Neural progenitor cell (in vitro differentiated cells): ENCODE measurements around the gene OSTN. TPM values are rescaled to one million over a fixed set of nuclear protein-coding genes. Genes with fewer than 3 reads are reported as not detected.

ENCODE experiments used
- DNase-seq: peaks from one replicate; pipeline ENCODE4 v3.0.0-alpha.2; 2016; ENCODE audit warnings: low spot score
- H2AFZ ChIP-seq: fragments of 200-600 bp; sonication (generic); replicated peaks from 2 replicates; pipeline ENCODE4 v1.6.1; 2016; ENCODE audit warnings: antibody characterized with exemption
- H3F3A ChIP-seq: fragments of 200-600 bp; sonication (generic); 2 replicates; pipeline ENCODE4 v1.6.1; 2016; ENCODE audit warnings: antibody characterized with exemption, low read depth
- H3K27ac ChIP-seq: fragments of 200-600 bp; sonication (generic); 2 replicates; pipeline ENCODE4 v1.5.1; 2016; ENCODE audit warnings: mild to moderate bottlenecking
- H3K27me3 ChIP-seq: fragments of 200-600 bp; sonication (generic); 2 replicates; pipeline ENCODE4 v1.6.1; 2016; ENCODE audit warnings: mild to moderate bottlenecking, moderate library complexity
- H3K36me3 ChIP-seq: fragments of 200-600 bp; sonication (generic); 2 replicates; pipeline ENCODE4 v1.5.1; 2016
- H3K4me1 ChIP-seq: fragments of 200-600 bp; sonication (generic); 2 replicates; pipeline ENCODE4 v1.6.1; 2016; ENCODE audit warnings: mixed run types
- H3K4me2 ChIP-seq: fragments of 200-600 bp; sonication (generic); 2 replicates; pipeline ENCODE4 v1.6.1; 2016
- H3K4me3 ChIP-seq: fragments of 200-600 bp; sonication (generic); 2 replicates; pipeline ENCODE4 v1.5.1; 2016
- H3K79me2 ChIP-seq: fragments of 200-600 bp; sonication (generic); 2 replicates; pipeline ENCODE4 v1.6.1; 2016; ENCODE audit warnings: low read depth
- H3K9ac ChIP-seq: fragments of 200-600 bp; sonication (generic); 2 replicates; pipeline ENCODE4 v1.6.1; 2016
- H3K9me3 ChIP-seq: fragments of 200-600 bp; sonication (generic); 2 replicates; pipeline ENCODE4 v1.5.1; 2016; ENCODE audit warnings: low read depth
- H4K20me1 ChIP-seq: fragments of 200-600 bp; sonication (generic); 2 replicates; pipeline ENCODE4 v1.6.1; 2016; ENCODE audit warnings: low read depth
- H3K27ac Mint-ChIP-seq: 3 replicates; pipeline ENCODE4 v1.8.0; 2021; ENCODE audit warnings: mixed read lengths
- H3K27me3 Mint-ChIP-seq: 2 replicates; pipeline ENCODE4 v1.8.0; 2022; ENCODE audit warnings: low read depth, mild to moderate bottlenecking, inconsistent platforms, moderate library complexity, mixed read lengths; ENCODE audit not compliant: insufficient read depth
- H3K36me3 Mint-ChIP-seq: 3 replicates; pipeline ENCODE4 v1.8.0; 2021; ENCODE audit warnings: mixed read lengths
- H3K4me1 Mint-ChIP-seq: 3 replicates; pipeline ENCODE4 v1.8.0; 2021; ENCODE audit warnings: mixed read lengths
- H3K4me3 Mint-ChIP-seq: 3 replicates; pipeline ENCODE4 v1.8.0; 2021; ENCODE audit warnings: mild to moderate bottlenecking, moderate library complexity, mixed read lengths
- H3K9me3 Mint-ChIP-seq: 3 replicates; pipeline ENCODE4 v1.8.0; 2020; ENCODE audit warnings: mixed read lengths
- EZH2 ChIP-seq: fragments of 200-600 bp; sonication (generic); IDR thresholded peaks from 2 replicates; pipeline ENCODE4 v1.6.1; 2017; ENCODE audit warnings: antibody characterized with exemption, mild to moderate bottlenecking, moderate library complexity
- EZH2phosphoT487 ChIP-seq: fragments of 200-600 bp; sonication (generic); IDR thresholded peaks from 2 replicates; pipeline ENCODE4 v1.6.1; 2017; ENCODE audit warnings: antibody characterized with exemption
- total RNA-seq: library from RNA; depleted of rRNA; stranded (reverse); fragments of >200 nt; gene quantifications from 2 replicates; pipeline ENCODE4 v1.2.3, GENCODE V29; 2015; ENCODE audit warnings: low replicate concordance
- TF ChIP-seq, protein P1 (sequence below): fragments of 200-600 bp; sonication (generic); IDR thresholded peaks from 2 replicates; pipeline ENCODE4 v1.5.1; 2017; ENCODE audit warnings: antibody characterized with exemption, mild to moderate bottlenecking

The OSTN gene
- total RNA-seq, 1 donor from 2014 or later, result 1.2 TPM

DNA sequence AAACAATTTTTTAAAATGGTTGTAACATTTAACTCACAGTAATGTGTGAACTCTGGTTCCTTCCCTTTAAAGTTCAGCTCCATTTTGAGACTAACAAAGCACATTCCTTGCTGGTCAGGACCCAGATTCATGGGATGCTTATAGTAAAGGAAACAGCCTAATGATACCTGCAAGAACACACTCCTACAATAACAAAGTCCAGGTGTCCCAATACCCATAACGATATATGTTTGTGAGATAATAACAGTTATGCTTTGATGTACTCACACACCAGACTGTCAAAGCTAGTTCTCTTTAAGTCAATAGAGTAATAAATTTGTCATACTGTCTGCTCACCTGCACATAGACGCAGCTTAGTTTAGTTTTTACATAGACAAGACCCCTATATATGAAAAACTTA, 114.3 kb downstream of the OSTN start:
- H2AFZ ChIP-seq, result no peak overlapping the region
- H3K27ac ChIP-seq, result no peak overlapping the region
- H3K36me3 ChIP-seq, result no peaks in the 10 kb centered on the region
- H3K4me3 ChIP-seq, result no peak overlapping the region
- peaks cover 2% of the 10 kb centered on the region for H3K27me3 Mint-ChIP-seq
- no peaks in the 10 kb centered on the region for H3K36me3 Mint-ChIP-seq
- no peaks in the 10 kb centered on the region for H3K4me1 Mint-ChIP-seq
- H3K9ac ChIP-seq, result no peak overlapping the region
- H4K20me1 ChIP-seq, result no peaks in the 10 kb centered on the region
- no peaks in the 10 kb centered on the region for H3K27me3 ChIP-seq
- TF ChIP-seq EZH2 (no peak), EZH2phosphoT487 (no peak)
- TF ChIP-seq, protein P1, sequence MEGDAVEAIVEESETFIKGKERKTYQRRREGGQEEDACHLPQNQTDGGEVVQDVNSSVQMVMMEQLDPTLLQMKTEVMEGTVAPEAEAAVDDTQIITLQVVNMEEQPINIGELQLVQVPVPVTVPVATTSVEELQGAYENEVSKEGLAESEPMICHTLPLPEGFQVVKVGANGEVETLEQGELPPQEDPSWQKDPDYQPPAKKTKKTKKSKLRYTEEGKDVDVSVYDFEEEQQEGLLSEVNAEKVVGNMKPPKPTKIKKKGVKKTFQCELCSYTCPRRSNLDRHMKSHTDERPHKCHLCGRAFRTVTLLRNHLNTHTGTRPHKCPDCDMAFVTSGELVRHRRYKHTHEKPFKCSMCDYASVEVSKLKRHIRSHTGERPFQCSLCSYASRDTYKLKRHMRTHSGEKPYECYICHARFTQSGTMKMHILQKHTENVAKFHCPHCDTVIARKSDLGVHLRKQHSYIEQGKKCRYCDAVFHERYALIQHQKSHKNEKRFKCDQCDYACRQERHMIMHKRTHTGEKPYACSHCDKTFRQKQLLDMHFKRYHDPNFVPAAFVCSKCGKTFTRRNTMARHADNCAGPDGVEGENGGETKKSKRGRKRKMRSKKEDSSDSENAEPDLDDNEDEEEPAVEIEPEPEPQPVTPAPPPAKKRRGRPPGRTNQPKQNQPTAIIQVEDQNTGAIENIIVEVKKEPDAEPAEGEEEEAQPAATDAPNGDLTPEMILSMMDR, result no peak
- H3K4me3 Mint-ChIP-seq, result no peak overlapping the region
- no peaks in the 10 kb centered on the region for H3K9me3 ChIP-seq
- no peaks in the 10 kb centered on the region for H3F3A ChIP-seq
- H3K9me3 Mint-ChIP-seq, result no peaks in the 10 kb centered on the region
- H3K4me2 ChIP-seq, result no peak overlapping the region
- H3K27ac Mint-ChIP-seq, result no peak overlapping the region
- no peak for DNase-seq
- no peaks in the 10 kb centered on the region for H3K79me2 ChIP-seq
- no peaks in the 10 kb centered on the region for H3K4me1 ChIP-seq

DNA sequence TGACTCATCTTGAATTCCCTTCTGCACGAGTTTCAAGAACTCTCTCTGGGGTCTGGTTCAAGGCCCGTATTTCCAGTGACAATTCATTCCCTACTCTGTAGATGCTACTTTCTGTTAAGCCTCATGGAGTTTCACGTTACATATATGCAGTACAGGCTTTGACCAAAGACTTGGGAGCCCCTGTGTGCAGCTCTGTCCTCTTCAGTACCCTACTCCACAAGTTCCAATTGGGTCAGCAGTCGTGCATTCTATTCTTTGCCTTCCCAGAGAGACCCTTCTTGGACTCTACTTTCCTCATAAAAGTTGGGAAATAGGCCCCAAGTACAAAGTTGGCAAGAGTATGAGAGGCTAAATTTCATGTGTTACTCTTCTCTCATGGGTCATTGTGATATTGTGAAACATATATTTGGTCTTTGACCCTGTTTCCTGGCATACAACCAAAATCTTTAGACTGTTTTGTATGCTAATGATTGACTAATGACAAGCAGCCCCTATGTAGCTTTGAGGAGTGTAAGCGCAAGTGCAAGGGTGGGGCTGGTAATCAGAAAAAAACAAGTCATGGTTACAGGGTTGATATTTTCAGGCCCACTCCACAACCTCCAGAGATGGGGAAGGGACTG, 115.2 kb downstream of the OSTN start:
- no peaks in the 10 kb centered on the region for H3K27me3 ChIP-seq

More for the DNA sequence above, 115.2 kb downstream of the OSTN start:
- Histone ChIP-seq H3K9me3 (no peaks in the 10 kb centered on the region), H4K20me1 (no peaks in the 10 kb centered on the region), H3K79me2 (no peaks in the 10 kb centered on the region), H2AFZ (no peak overlapping the region), H3K9ac (no peak overlapping the region), H3K4me3 (no peak overlapping the region), H3K36me3 (no peaks in the 10 kb centered on the region), H3K4me2 (no peak overlapping the region), H3K4me1 (no peaks in the 10 kb centered on the region), H3K27ac (no peak overlapping the region), H3F3A (no peaks in the 10 kb centered on the region)
- Mint-ChIP-seq H3K4me3 (no peak overlapping the region), H3K27me3 (peaks cover 2% of the 10 kb centered on the region), H3K27ac (no peak overlapping the region), H3K9me3 (no peaks in the 10 kb centered on the region), H3K36me3 (no peaks in the 10 kb centered on the region), H3K4me1 (no peaks in the 10 kb centered on the region)
- no peak for DNase-seq
- TF ChIP-seq EZH2phosphoT487 (no peak), EZH2 (no peak)
- TF ChIP-seq, protein P1, result no peak

Other genes with a start within 250 kb of the OSTN start
- gene CCDC50, start 130.2 kb downstream of the OSTN start, total RNA-seq, result 51.2 and 56.7 TPM in 2 replicates
- not detected in 2 replicates for gene UTS2B, start 131.3 kb downstream of the OSTN start, total RNA-seq